GM18517 (cell line): ENCODE measurements around the gene CHD5.

Source experiments
- ATAC-seq: cut with Tn5 transposase; IDR thresholded peaks from one replicate; pipeline ENCODE4 v1.9.1; 2021; ENCODE audit warnings: mild to moderate bottlenecking, moderate library complexity; ENCODE audit not compliant: unreplicated experiment

The CHD5 gene

DNA sequence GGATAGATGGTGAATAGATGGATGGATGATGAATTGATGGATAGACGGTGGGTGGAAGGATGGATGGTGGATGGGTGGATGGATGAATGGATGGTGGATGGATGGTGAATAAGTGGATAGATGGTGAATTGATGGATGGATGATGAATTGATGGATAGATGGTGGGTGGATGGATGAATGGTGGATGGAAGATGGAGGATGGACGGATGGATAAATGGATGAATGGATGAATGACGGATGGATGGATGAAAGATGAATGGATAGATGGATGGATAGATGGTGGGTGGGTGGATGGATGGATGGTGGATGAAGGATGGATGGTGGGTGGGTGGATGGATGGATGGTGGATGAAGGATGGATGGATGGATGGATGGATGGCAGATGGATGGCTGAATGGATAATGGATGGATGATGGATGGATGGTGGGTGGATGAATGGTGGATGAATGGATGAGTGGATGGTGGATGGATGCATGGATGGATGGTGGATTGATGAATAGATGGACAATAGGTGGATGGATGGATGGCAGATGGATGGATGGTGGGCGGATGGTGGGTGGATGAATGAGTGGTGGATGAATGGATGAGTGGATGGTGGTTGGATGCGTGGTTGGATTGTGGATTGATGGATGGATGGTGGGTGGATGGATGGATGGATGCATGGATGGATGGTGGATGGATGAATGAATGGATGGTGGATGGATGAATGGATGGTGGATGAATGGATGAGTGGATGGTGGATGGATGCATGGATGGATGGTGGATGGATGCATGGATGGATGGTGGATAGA, 5.3 kb downstream of the CHD5 start:
- ATAC-seq: no peak

DNA sequence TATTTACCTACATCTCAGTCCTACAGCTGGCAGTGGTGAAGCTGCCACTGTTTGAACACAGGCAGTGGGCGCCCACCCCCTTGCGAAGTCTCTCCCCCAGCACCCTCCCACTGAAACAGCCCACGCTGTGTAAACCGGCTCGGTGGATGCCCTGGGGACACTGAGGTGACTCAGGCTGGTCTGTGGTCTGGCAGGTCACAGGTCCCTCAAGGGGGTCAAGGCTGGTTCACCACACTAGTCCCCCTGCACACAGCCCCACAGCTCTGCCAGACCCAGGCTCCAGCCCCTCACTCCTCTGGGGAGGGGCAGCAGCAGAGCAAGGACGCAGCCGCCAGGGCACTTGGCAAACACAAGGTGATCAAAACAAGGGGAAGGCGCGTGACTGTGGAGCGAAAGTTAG, 7.6 kb downstream of the CHD5 start:
- no peak for ATAC-seq

- no peak for ATAC-seq
Measured at GRCh38 chr1:6171548-6172124, 8.5 kb downstream of the CHD5 start.

- no peak for ATAC-seq
Measured at GRCh38 chr1:6170742-6171201, 9.3 kb downstream of the CHD5 start.

GRCh38 chr1:6170116-6170741, 9.9 kb downstream of the CHD5 start:
- no peak for ATAC-seq

GRCh38 chr1:6168947-6169586, 11.1 kb downstream of the CHD5 start:
- no peak for ATAC-seq

DNA sequence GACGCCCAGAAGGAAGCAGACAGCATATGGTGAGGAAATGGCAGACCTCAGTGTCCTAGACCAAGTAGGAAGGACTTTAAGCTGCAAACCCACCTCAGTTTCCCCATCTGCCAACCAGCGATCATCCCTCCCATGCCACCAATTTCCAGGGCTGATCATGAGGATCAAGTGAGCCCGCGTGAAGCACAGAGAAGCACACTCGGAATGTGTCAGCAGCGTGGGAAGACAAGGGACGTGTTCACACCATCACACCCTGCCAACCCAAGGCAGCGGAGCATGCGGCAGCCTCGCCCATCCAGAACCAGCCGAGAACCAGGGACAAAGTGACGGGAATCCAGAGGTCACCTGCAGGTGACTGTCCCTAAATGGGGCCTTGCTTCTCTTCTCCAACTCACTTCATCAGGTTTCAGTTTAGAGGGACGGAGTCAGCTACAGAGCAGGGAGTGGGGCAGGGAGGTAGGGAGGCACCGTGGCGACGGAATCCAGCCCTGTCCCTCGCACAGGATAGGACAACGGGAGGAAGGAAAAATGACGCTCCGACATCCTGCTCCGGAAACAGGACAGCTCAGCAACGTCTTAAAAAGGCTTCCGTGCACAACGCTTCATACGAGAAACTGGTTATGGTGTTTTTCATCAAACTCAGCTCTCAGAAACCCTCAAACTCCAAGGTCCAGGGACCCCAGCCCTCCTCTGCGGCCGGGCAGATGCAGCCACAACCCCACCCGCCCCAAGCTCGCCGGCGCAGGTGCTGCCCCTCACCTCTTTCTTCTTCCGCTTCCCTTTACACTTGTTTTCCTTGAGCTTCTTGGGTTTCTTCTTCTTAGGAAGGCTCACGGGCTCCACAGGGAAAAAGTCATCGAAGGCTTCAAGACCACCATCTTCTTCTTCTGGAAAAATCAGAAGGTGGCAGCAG, 12.5 kb downstream of the CHD5 start:
- ATAC-seq: no peak

DNA sequence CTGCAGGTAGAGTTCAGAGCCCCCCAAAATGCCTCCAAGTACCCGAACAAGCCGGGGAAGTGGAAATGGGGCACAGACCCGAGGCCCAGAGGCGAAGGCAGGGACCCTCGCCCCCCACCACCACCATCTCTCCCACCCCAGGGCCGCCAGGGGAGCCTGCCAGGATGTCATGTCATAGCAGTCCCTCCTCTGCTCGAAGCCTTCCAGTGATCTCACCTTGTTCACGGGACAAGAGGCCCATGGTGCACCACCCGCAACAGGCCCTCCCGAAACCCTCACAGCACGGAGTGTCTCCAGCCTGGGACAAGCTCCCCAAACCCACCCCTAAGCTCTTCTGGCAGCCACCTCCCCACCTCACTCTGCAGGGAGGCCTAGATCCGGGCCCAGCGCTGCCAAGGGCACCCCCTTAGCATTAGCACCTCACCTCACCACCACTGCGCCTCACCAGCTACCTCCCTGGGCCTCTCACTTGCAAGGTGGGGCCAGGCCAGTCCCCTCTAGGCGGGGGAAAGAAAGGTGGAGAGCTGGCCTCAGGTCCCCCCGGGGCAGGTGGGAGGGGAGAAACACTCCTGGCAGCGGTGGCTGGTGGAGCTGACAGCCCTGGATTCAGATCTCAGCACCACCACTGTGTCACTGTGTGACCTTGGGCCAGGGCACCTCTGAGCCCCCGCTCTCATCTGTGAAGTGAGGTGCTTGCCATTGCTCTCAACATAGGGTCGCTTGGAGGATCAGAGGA, 13.3 kb downstream of the CHD5 start:
- no peak for ATAC-seq

DNA sequence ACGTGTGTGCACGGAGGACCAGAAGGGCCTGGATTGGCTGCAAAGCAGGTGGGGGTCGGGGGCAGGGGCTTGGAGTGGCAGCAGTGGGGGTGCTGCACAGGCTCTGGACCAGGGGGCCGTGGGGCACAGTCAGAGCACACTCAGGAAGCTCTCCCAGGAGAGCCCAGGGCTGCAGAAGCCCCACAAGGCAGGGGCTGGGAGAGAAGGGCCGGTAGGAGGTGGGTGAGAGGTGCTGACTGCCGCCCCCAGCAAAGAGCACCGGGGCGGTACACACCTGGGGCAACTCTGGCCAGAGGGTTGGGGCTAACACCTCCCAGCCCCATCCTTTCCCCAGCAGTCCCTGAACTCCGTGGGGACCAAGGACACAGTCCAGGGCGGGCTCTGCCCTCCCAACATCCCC, 13.9 kb downstream of the CHD5 start:
- no peak for ATAC-seq

- no peak for ATAC-seq
Measured at GRCh38 chr1:6165441-6165985, 14.6 kb downstream of the CHD5 start.

GRCh38 chr1:6165027-6165426, 15.1 kb downstream of the CHD5 start:
- no peak for ATAC-seq

- ATAC-seq: no peak
Measured at GRCh38 chr1:6163973-6164617, 16.0 kb downstream of the CHD5 start.

GRCh38 chr1:6163191-6163972, 16.7 kb downstream of the CHD5 start:
- no peak for ATAC-seq

- no peak for ATAC-seq
Measured at GRCh38 chr1:6162773-6163172, 17.3 kb downstream of the CHD5 start.

DNA sequence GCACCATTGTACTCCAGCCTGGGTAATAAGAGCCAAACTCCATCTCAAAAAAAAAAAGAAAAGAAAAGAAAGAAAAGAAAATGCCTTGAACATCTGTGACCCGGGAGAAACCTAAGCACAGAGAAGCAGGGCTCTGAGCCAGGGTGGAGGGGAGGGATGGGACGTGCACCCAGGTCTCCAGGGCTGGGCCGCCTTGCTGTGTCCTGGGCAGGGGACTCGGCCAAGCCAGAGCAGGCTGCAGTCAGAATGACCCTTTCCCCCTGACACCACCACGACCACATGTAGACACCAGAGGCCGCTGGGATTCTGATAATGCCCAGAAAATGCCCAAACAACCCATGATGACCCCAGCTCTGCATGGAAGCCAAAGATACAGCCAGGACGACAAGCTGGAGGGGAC, 17.8 kb downstream of the CHD5 start:
- ATAC-seq: no peak

DNA sequence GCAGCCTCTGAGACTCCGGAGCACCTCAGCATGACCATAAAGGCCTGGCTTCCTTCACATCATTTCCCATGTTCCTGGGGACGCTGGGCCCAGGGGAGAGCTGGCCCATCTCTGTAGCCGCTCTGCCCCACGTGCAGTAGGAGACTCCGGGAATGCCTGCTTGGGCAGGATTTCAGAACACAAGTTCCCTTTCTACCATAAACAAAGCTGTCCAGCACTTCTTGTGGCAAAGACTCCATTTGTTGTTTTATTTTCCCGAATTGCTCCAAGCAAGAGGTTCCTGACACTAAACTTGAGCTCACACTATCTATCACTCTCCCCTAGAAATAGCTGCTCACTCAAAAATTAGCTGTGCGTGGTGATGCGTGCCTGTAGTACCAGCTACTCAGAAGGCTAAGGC, 21.9 kb downstream of the CHD5 start:
- ATAC-seq: no peak

DNA sequence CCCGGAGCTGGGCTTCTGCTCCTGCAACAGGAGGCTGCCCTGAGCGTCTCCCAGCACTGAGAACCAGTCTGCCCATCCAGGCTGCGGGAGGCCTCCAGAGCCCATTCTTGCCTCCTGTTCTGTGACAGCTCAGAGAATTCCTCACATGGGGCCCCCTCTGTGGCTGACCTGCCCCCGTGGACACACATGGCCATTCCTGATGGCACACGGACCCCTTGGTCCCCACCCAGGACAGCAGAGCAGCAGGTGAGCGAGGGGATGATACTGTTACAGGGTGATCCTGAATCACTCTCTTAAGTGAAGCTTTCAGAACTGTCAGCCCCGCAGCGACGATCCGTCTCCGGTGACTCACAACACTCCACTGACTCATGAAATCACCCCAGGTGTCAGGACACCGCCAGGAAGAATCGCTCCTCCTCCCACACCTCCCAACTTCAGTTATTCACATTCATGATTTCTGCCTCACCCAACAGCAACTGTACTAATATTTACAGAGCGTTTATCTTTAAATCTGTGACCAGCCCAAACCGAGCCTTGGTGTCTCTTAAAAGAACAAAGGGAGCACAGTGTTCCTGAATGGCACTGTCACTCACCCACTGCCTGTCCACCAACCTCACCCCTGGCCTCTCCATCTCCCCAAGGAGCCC, 22.5 kb downstream of the CHD5 start:
- no peak for ATAC-seq

DNA sequence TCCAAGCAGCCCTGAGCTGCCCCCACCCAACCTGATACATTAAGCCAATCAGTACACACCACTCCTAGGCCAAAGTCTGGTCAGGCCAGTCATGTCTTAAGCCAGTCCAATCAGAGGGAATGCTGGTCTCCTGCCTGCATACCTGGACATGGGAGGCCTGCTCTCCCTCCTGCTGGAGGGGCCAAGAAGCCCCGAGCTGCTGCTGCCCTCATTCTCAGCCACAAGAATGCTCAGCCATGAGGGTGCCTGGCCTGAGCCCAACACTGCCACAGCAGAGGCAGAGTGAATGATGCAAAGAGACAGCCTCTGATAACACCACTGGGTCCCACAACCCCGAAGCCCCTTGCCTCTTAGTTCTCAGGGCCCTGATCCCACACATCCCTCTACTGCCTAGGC, 23.0 kb downstream of the CHD5 start:
- no peak for ATAC-seq
